ENCODE measurements around the gene SPSB1.

Gene SPSB1

GRCh38 chr1:9258629-9259028, 34.1 kb upstream of the SPSB1 start:
- H3K4me3 ChIP-seq (ENCODE audit: control insufficient read depth, low read depth, low read length) = no peak overlapping the region
- DNase-seq (ENCODE audit: low read depth) = no peak
- no peak for TF ChIP-seq CTCF (conservative IDR thresholded peaks at IDR 0.05; ENCODE audit: control insufficient read depth, insufficient read depth, low read depth, low read length)

- no peak overlapping the region for H3K4me3 ChIP-seq (ENCODE audit: control insufficient read depth, low read depth, low read length)
- no peak for DNase-seq (ENCODE audit: low read depth)
- TF ChIP-seq CTCF (conservative IDR thresholded peaks at IDR 0.05; ENCODE audit: control insufficient read depth, insufficient read depth, low read depth, low read length) = no peak
These were observed 32.5 kb upstream of the SPSB1 start for GRCh38 chr1:9260059-9260766.

- no peak overlapping the region for H3K4me3 ChIP-seq (ENCODE audit: control insufficient read depth, low read depth, low read length)
- TF ChIP-seq CTCF (conservative IDR thresholded peaks at IDR 0.05; ENCODE audit: control insufficient read depth, insufficient read depth, low read depth, low read length) = no peak
- DNase-seq (ENCODE audit: low read depth) = no peak
These were observed 31.2 kb upstream of the SPSB1 start for GRCh38 chr1:9261496-9261895.

- no peak for DNase-seq (ENCODE audit: low read depth)
- no peak overlapping the region for H3K4me3 ChIP-seq (ENCODE audit: control insufficient read depth, low read depth, low read length)
- no peak for TF ChIP-seq CTCF (conservative IDR thresholded peaks at IDR 0.05; ENCODE audit: control insufficient read depth, insufficient read depth, low read depth, low read length)
These were observed 30.4 kb upstream of the SPSB1 start for GRCh38 chr1:9262096-9262986.

GRCh38 chr1:9263276-9263855, 29.3 kb upstream of the SPSB1 start:
- DNase-seq (ENCODE audit: low read depth) = no peak
- no peak overlapping the region for H3K4me3 ChIP-seq (ENCODE audit: control insufficient read depth, low read depth, low read length)
- TF ChIP-seq CTCF (conservative IDR thresholded peaks at IDR 0.05; ENCODE audit: control insufficient read depth, insufficient read depth, low read depth, low read length) = no peak

GRCh38 chr1:9263984-9264872, 28.5 kb upstream of the SPSB1 start:
- no peak overlapping the region for H3K4me3 ChIP-seq (ENCODE audit: control insufficient read depth, low read depth, low read length)
- DNase-seq (ENCODE audit: low read depth) = no peak
- TF ChIP-seq CTCF (conservative IDR thresholded peaks at IDR 0.05; ENCODE audit: control insufficient read depth, insufficient read depth, low read depth, low read length) = no peak

Data from fibroblast of mammary gland (primary cell).